Left ventricle myocardium inferior (tissue), 1 donor: ENCODE results near the gene CRAT. TPM values are rescaled to one million over a fixed set of nuclear protein-coding genes. Genes with fewer than 3 reads are reported as not detected.

Experiments
- DNase-seq: peaks from one replicate; pipeline ENCODE4 v3.0.0-alpha.2; 2020
- H3K27ac ChIP-seq: fragments of 200-600 bp; replicated peaks from 2 replicates; pipeline ENCODE4 v1.8.0; 2021
- H3K27me3 ChIP-seq: fragments of 200-600 bp; 2 replicates; pipeline ENCODE4 v1.8.0; 2021; ENCODE audit warnings: low read depth
- H3K36me3 ChIP-seq: fragments of 200-600 bp; 2 replicates; pipeline ENCODE4 v1.8.0; 2021
- H3K4me1 ChIP-seq: fragments of 200-600 bp; 2 replicates; pipeline ENCODE4 v1.8.0; 2021
- H3K4me3 ChIP-seq: fragments of 200-600 bp; 2 replicates; pipeline ENCODE4 v1.8.0; 2021; ENCODE audit warnings: mild to moderate bottlenecking, moderate library complexity
- H3K9me3 ChIP-seq: fragments of 200-600 bp; replicated peaks from 2 replicates; pipeline ENCODE4 v1.8.0; 2021
- intact Hi-C: fragments of 100-400 bp; cut with micrococcal nuclease; formaldehyde crosslinking; loops from one replicate; pipeline ENCODE4 v1.11.0; 2022
- total RNA-seq: library from RNA; stranded (reverse); fragmentation: NEBNext Ultra II Directional; extraction: Animal tissue kit (Norgen Biotek cat#: 25700); gene quantifications from one replicate; pipeline ENCODE4 v1.2.1, GENCODE V29; 2021
- TF ChIP-seq, protein P1 (sequence below): fragments of 200-600 bp; IDR thresholded peaks from 2 replicates; pipeline ENCODE4 v1.8.0; 2021; ENCODE audit warnings: antibody characterized with exemption, mild to moderate bottlenecking, borderline replicate concordance
- donor health status: DM: no; HTN: yes; CAD: no; lungs with severe emphysema.

Gene CRAT
- total RNA-seq, 1 donor from 2014 or later: 85.3 TPM

DNA sequence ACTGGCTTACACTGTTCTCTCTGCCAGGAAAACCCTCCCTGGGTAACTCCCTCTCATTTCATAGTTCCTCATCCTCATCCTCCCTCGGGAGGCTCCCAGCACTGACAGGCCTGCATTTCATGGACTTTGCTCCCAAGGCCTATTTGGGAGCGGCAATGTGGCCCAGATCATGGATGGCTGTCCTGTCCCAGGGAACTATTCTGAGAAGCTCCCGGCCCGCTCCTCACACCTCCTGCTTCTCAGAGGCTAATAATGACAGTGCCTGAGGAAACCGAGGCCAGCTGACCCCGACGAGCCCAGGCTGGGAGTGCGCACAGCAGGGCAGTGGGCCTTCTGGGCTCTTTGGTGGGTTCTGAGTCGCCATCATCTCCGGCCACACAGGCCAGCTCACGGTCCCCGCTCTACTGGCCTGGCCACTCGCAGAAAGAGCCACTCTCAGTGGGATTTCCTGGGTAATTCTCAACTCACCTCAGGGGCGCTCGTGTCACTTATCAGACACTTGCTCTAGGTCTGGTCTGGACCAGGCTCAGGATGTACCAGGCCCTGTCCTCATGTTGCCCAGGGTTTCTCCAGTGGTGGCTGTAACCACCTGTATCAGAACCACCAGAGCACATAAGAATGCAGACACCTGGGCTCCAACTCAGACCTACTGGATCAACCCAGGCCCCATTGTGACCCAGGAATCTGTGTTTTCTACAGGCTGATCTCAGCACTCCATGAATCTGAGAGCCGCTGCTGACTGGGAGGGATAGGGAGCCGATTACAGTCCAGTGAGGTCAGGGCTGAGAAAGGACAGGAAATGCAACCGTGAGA is 31.7 kb downstream of the CRAT start:
- Histone ChIP-seq H3K4me1 (peaks cover 28% of the 10 kb centered on the region), H3K27ac (no peak overlapping the region), H3K9me3 (no peaks in the 10 kb centered on the region), H3K4me3 (no peak overlapping the region), H3K36me3 (no peaks in the 10 kb centered on the region), H3K27me3 (no peaks in the 10 kb centered on the region)
- DNase-seq: no peak
- TF ChIP-seq, protein P1, sequence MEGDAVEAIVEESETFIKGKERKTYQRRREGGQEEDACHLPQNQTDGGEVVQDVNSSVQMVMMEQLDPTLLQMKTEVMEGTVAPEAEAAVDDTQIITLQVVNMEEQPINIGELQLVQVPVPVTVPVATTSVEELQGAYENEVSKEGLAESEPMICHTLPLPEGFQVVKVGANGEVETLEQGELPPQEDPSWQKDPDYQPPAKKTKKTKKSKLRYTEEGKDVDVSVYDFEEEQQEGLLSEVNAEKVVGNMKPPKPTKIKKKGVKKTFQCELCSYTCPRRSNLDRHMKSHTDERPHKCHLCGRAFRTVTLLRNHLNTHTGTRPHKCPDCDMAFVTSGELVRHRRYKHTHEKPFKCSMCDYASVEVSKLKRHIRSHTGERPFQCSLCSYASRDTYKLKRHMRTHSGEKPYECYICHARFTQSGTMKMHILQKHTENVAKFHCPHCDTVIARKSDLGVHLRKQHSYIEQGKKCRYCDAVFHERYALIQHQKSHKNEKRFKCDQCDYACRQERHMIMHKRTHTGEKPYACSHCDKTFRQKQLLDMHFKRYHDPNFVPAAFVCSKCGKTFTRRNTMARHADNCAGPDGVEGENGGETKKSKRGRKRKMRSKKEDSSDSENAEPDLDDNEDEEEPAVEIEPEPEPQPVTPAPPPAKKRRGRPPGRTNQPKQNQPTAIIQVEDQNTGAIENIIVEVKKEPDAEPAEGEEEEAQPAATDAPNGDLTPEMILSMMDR: no peak
- intact Hi-C loops: no loop called here

DNA sequence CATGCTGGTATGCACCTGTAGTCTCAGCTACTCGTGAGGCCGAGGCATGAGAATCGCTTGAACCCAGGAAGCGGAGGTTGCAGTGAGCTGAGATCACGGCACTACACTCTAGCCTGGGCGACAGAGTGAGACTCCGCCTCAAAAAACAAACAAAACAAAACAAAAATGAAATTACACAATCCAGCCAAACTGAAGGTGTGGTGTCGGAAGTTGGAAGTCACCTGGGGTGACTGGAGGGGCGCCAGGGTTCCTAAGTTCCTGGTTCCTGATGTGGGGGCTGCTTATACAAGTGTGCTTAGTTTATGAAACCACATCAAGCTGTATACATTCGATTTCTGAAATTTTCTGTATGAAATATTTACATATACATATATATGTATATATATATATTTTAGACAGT is 33.4 kb downstream of the CRAT start:
- TF ChIP-seq, protein P1: no peak
- Histone ChIP-seq H3K27me3 (no peaks in the 10 kb centered on the region), H3K4me3 (no peak overlapping the region), H3K9me3 (no peaks in the 10 kb centered on the region), H3K36me3 (no peaks in the 10 kb centered on the region), H3K27ac (no peak overlapping the region), H3K4me1 (peaks cover 21% of the 10 kb centered on the region)
- no peak for DNase-seq
- intact Hi-C loops: no loop called here

DNA sequence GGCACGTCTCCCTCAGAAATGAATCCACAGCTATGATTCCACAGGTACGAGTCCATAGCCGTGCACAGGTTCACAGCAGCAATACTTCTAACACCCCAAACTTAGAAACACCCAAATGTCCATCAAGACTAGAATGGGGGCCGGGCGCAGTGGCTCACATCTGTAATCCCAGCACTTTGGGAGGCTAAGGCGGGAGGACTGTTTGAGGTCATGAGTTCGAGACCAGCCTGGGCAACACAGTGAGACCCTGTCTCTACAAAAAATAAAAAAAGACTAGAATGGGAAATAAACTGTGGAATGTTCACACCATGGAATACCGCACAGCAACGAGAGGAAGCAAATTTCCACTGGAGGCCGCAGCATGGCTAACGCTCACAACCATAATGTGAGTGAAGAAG is 34.0 kb downstream of the CRAT start:
- Histone ChIP-seq H3K27me3 (no peaks in the 10 kb centered on the region), H3K9me3 (no peaks in the 10 kb centered on the region), H3K4me1 (peaks cover 15% of the 10 kb centered on the region), H3K36me3 (no peaks in the 10 kb centered on the region), H3K4me3 (no peak overlapping the region), H3K27ac (no peak overlapping the region)
- TF ChIP-seq, protein P1: no peak
- intact Hi-C loops: no loop called here
- DNase-seq: no peak

DNA sequence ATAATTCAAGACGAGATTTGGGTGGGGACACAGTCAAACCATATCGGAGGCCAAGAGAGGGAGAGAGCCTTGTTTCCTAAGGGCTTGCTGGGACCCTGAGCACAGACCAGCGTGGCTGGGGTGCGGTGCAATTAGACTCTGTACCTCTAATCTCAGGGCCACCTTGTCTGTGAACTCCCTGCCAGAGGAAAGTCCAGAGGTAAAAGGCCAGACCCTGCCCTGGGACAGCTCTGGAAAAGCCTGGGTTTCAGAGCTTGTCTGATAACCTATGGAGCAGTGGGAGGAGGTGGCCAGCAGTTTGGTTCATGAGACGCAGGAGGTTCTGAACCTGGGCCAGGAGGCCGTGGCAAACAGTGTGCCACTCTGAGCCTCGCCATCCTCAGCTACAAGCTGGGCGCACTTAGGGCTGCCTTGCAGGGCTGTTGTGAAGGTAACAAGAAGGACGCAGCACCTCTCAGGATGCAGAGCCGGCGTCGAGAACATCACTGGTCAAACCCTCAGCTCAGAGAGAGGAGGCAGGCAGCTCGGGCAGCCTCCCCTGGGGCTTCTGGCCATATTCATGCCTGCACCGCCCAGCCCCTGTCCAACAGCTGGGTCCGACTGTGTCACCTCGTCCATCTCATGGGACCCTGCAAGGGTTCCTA is 34.5 kb downstream of the CRAT start:
- Histone ChIP-seq H3K4me3 (no peak overlapping the region), H3K36me3 (peaks cover 5% of the 10 kb centered on the region), H3K27ac (no peak overlapping the region), H3K27me3 (no peaks in the 10 kb centered on the region), H3K9me3 (no peaks in the 10 kb centered on the region), H3K4me1 (peaks cover 10% of the 10 kb centered on the region)
- no peak for DNase-seq
- TF ChIP-seq, protein P1: no peak
- intact Hi-C loops: no loop called here

DNA sequence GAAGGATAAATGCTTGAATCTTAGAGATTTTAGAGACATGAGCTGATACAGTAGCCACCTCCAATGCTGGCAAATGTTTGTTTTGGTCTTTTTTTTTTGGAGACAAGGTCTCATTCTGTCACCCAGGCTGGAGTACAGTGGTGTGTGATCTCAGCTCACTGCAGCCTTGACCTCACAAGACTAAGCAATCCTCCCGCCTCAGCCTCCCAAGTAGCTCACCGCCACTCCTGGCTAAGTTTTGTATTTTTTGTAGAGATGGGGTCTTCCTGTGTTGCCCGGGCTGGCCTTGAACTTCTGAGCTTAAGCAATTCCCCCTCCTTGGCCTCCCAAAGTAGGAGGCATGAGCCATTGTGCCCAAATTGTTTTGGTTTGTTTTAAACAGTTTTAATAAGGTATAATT is 36.5 kb downstream of the CRAT start:
- Histone ChIP-seq H3K4me1 (peaks cover 11% of the 10 kb centered on the region), H3K4me3 (no peak overlapping the region), H3K27ac (no peak overlapping the region), H3K27me3 (no peaks in the 10 kb centered on the region), H3K36me3 (peaks cover 18% of the 10 kb centered on the region), H3K9me3 (no peaks in the 10 kb centered on the region)
- intact Hi-C loops: no loop called here
- DNase-seq: no peak
- TF ChIP-seq, protein P1: no peak
